ENCODE data around the gene DLG1. TPM values are rescaled to one million over a fixed set of nuclear protein-coding genes. Genes with fewer than 3 reads are reported as not detected.

The DLG1 gene
- total RNA-seq, 1 experiment from 2014 or later, result 90.2 TPM

DNA sequence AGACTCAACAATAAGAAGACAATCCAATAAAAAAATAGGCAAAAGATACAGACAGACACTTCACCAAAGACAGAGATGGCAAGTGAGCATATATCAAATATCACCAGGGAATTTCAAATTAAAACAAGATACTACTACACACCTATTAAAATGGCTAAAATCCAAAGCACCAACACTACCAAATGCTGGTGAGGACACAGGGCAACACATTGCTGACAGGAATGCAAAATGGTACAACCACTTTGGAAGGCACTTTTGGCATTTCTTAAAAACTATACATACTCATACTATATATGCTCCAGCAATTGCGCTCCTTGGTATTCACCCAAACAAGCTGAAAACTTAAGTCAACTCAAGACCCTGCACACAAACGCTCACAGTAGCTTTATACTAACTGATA is 12.9 kb downstream of the DLG1 start:
- CTCF ChIA-PET, result no interaction called here
- intact Hi-C loops (cut with micrococcal nuclease; ENCODE audit: unreplicated experiment), result no loop called here
- POLR2A ChIA-PET, result no interaction called here
- H3K27me3 ChIP-seq (ENCODE audit: control insufficient read depth, insufficient read depth, low read length), result no peaks in the 10 kb centered on the region
- peaks cover 30% of the 10 kb centered on the region; the same call in 1 of the 2 replicates for H3K36me3 ChIP-seq (ENCODE audit: control insufficient read depth, insufficient read depth, low read length)
- no peak overlapping the region for H3K4me3 ChIP-seq (ENCODE audit: low read depth in 2 of 2, low read length in 2 of 2)
- TF ChIP-seq POLR2AphosphoS5 (IDR thresholded peaks at IDR 0.05; ENCODE audit: low read depth, low read length), result no peak
- TF ChIP-seq SIN3A (IDR thresholded peaks at IDR 0.05; ENCODE audit: borderline replicate concordance, insufficient read depth, low read depth, low read length), result no peak
- TF ChIP-seq CTCF (IDR thresholded peaks at IDR 0.05), result no peak
- no peak for ATAC-seq
- in situ Hi-C loops (cut with HindIII; ENCODE audit: low pct_unique_long_range_greater_than_20kb, low sequenced_read_pairs), result no loop called here
- no TSS peak for BruUV-seq (replicated peaks)
- H3K27ac ChIP-seq (ENCODE audit: low read length), result no peak overlapping the region
- no peak for DNase-seq (ENCODE audit: low read depth, low spot score)
- no peaks in the 10 kb centered on the region for H3K9me3 ChIP-seq (ENCODE audit: control insufficient read depth, insufficient read depth, low read depth, low read length)
- no peaks in the 10 kb centered on the region for H3K4me1 ChIP-seq (ENCODE audit: control insufficient read depth, insufficient read depth, low read length)

GRCh38 chr3:197283045-197283444 is 15.4 kb downstream of the DLG1 start:
- ATAC-seq, result no peak
- ChIA-PET POLR2A (no interaction called here), CTCF (no interaction called here)
- BruUV-seq (replicated peaks), result no TSS peak
- Histone ChIP-seq H3K27me3 (ENCODE audit: control insufficient read depth, insufficient read depth, low read length) (no peaks in the 10 kb centered on the region), H3K9me3 (ENCODE audit: control insufficient read depth, insufficient read depth, low read depth, low read length) (no peaks in the 10 kb centered on the region), H3K36me3 (ENCODE audit: control insufficient read depth, insufficient read depth, low read length) (peaks cover 18% of the 10 kb centered on the region; the same call in 1 of the 2 replicates), H3K4me3 (ENCODE audit: low read depth in 2 of 2, low read length in 2 of 2) (no peak overlapping the region), H3K27ac (ENCODE audit: low read length) (no peak overlapping the region), H3K4me1 (ENCODE audit: control insufficient read depth, insufficient read depth, low read length) (no peaks in the 10 kb centered on the region; the same call in 1 of the 2 replicates)
- in situ Hi-C loops (cut with HindIII; ENCODE audit: low pct_unique_long_range_greater_than_20kb, low sequenced_read_pairs) (no loop called here), intact Hi-C loops (cut with micrococcal nuclease; ENCODE audit: unreplicated experiment) (no loop called here)
- TF ChIP-seq POLR2AphosphoS5 (IDR thresholded peaks at IDR 0.05; ENCODE audit: low read depth, low read length) (no peak), REST (IDR thresholded peaks at IDR 0.05; ENCODE audit: insufficient read depth in 1 of 2, low read depth in 2 of 2, low read length in 1 of 2) (no peak)
- DNase-seq (ENCODE audit: low read depth, low spot score), result no peak

- POLR2A ChIA-PET, result no interaction called here
- no TSS peak for BruUV-seq (replicated peaks)
Measured at GRCh38 chr3:197281849-197282248, 16.6 kb downstream of the DLG1 start.

More at GRCh38 chr3:197281849-197282248, 16.6 kb downstream of the DLG1 start:
- intact Hi-C loops (cut with micrococcal nuclease; ENCODE audit: unreplicated experiment), result no loop called here
- no peak for ATAC-seq
- Histone ChIP-seq H3K36me3 (ENCODE audit: control insufficient read depth, insufficient read depth, low read length) (peaks cover 16% of the 10 kb centered on the region; the same call in 1 of the 2 replicates), H3K9me3 (ENCODE audit: control insufficient read depth, insufficient read depth, low read depth, low read length) (no peaks in the 10 kb centered on the region), H3K27me3 (ENCODE audit: control insufficient read depth, insufficient read depth, low read length) (no peaks in the 10 kb centered on the region), H3K27ac (ENCODE audit: low read length) (no peak overlapping the region), H3K4me3 (ENCODE audit: low read depth in 2 of 2, low read length in 2 of 2) (no peak overlapping the region), H3K4me1 (ENCODE audit: control insufficient read depth, insufficient read depth, low read length) (no peaks in the 10 kb centered on the region; the same call in 1 of the 2 replicates)
- in situ Hi-C loops (cut with HindIII; ENCODE audit: low pct_unique_long_range_greater_than_20kb, low sequenced_read_pairs), result no loop called here
- CTCF ChIA-PET, result no interaction called here
- TF ChIP-seq TCF7L2 (IDR thresholded peaks at IDR 0.05; ENCODE audit: low read depth, low read length), result no peak
- no peak for TF ChIP-seq CTCF (IDR thresholded peaks at IDR 0.05)
- TF ChIP-seq REST (IDR thresholded peaks at IDR 0.05; ENCODE audit: insufficient read depth in 1 of 2, low read depth in 2 of 2, low read length in 1 of 2), result no peak
- TF ChIP-seq SIN3A (IDR thresholded peaks at IDR 0.05; ENCODE audit: borderline replicate concordance, insufficient read depth, low read depth, low read length), result no peak
- TF ChIP-seq POLR2AphosphoS5 (IDR thresholded peaks at IDR 0.05; ENCODE audit: low read depth, low read length), result no peak
- no peak for DNase-seq (ENCODE audit: low read depth, low spot score)
